ENCODE measurements around the gene BCAS1.
"Not testable (repeated sequence)": the region's sequence is repeated elsewhere in the genome, so short reads cannot be mapped to it uniquely, and the experiment has no call there.

BCAS1 gene

GRCh38 chr20:53990003-53990402 is 80.4 kb downstream of the BCAS1 start:
- in situ Hi-C loops (cut with MboI; ENCODE audit: low sequenced_read_pairs) = no loop called here

- in situ Hi-C loops (cut with MboI; ENCODE audit: low sequenced_read_pairs) = no loop called here
These were observed 81.0 kb downstream of the BCAS1 start for GRCh38 chr20:53989401-53989800.

- in situ Hi-C loops (cut with MboI; ENCODE audit: low sequenced_read_pairs) = no loop called here
These were observed 84.2 kb downstream of the BCAS1 start for GRCh38 chr20:53986037-53986650.

- in situ Hi-C loops (cut with MboI; ENCODE audit: low sequenced_read_pairs) = no loop called here
These were observed 85.3 kb downstream of the BCAS1 start for GRCh38 chr20:53985150-53985518.

- in situ Hi-C loops (cut with MboI; ENCODE audit: low sequenced_read_pairs) = no loop called here
These were observed 85.8 kb downstream of the BCAS1 start for GRCh38 chr20:53984356-53985149.

GRCh38 chr20:53983401-53983800 is 87.0 kb downstream of the BCAS1 start:
- in situ Hi-C loops (cut with MboI; ENCODE audit: low sequenced_read_pairs) = no loop called here

GRCh38 chr20:53982624-53983023 is 87.8 kb downstream of the BCAS1 start:
- in situ Hi-C loops (cut with MboI; ENCODE audit: low sequenced_read_pairs) = no loop called here

GRCh38 chr20:53981752-53982437 is 88.5 kb downstream of the BCAS1 start:
- in situ Hi-C loops (cut with MboI; ENCODE audit: low sequenced_read_pairs) = no loop called here

GRCh38 chr20:53981130-53981529 is 89.3 kb downstream of the BCAS1 start:
- in situ Hi-C loops (cut with MboI; ENCODE audit: low sequenced_read_pairs) = no loop called here

- in situ Hi-C loops (cut with MboI; ENCODE audit: low sequenced_read_pairs) = no loop called here
These were observed 90.3 kb downstream of the BCAS1 start for GRCh38 chr20:53980031-53980465.

GRCh38 chr20:53978497-53978896 is 91.9 kb downstream of the BCAS1 start:
- in situ Hi-C loops (cut with MboI; ENCODE audit: low sequenced_read_pairs) = no loop called here

- in situ Hi-C loops (cut with MboI; ENCODE audit: low sequenced_read_pairs) = no loop called here
These were observed 93.0 kb downstream of the BCAS1 start for GRCh38 chr20:53977391-53977790.

- in situ Hi-C loops (cut with MboI; ENCODE audit: low sequenced_read_pairs) = no loop called here
These were observed 94.6 kb downstream of the BCAS1 start for GRCh38 chr20:53975761-53976160.

GRCh38 chr20:53974785-53975555 is 95.4 kb downstream of the BCAS1 start:
- in situ Hi-C loops (cut with MboI; ENCODE audit: low sequenced_read_pairs) = no loop called here

GRCh38 chr20:53973882-53974281 is 96.5 kb downstream of the BCAS1 start:
- in situ Hi-C loops (cut with MboI; ENCODE audit: low sequenced_read_pairs) = not testable (repeated sequence)

GRCh38 chr20:53972179-53972578 is 98.2 kb downstream of the BCAS1 start:
- in situ Hi-C loops (cut with MboI; ENCODE audit: low sequenced_read_pairs) = no loop called here

GRCh38 chr20:53971096-53971683 is 99.2 kb downstream of the BCAS1 start:
- in situ Hi-C loops (cut with MboI; ENCODE audit: low sequenced_read_pairs) = no loop called here

- in situ Hi-C loops (cut with MboI; ENCODE audit: low sequenced_read_pairs) = no loop called here
These were observed 100.2 kb downstream of the BCAS1 start for GRCh38 chr20:53970232-53970631.

- in situ Hi-C loops (cut with MboI; ENCODE audit: low sequenced_read_pairs) = no loop called here
These were observed 102.9 kb downstream of the BCAS1 start for GRCh38 chr20:53967527-53967926.

GRCh38 chr20:53966774-53967398 is 103.5 kb downstream of the BCAS1 start:
- in situ Hi-C loops (cut with MboI; ENCODE audit: low sequenced_read_pairs) = no loop called here

All from hTERT RPE-1 (cell line).